Naive thymus-derived CD8-positive, alpha-beta T cell (primary cell): ENCODE data around the gene RARA. TPM values are rescaled to one million over a fixed set of nuclear protein-coding genes. Genes with fewer than 3 reads are reported as not detected.
"Not testable (repeated sequence)": the region's sequence is repeated elsewhere in the genome, so short reads cannot be mapped to it uniquely, and the experiment has no call there.

Experiments used
- ATAC-seq, 2 donors: fragments of 150-1000 bp; cut with Tn5 transposase in 1 of 2; sonication (Bioruptor Pico), chemical (Tn5 transposase) in 1 of 2; 1 replicate in 1 of 2; 2 replicates in 1 of 2; pipeline ENCODE4 v1.10.0; 2021; ENCODE audit warnings: mild to moderate bottlenecking in 2 of 2, moderate library complexity in 2 of 2
- POLR2A ChIA-PET: fragments of 350-600 bp; sonication (Branson Sonifier 250); formaldehyde crosslinking; loops from one replicate; lab custom pipeline; 2021; ENCODE audit warnings: antibody characterized with exemption; lab: Charles Lee
- DNase-seq, 10 donors: peaks; one replicate each; pipeline versions ENCODE4 v3.0.0 to v3.0.0-alpha.2; 2020 to 2022
- H3K27ac Mint-ChIP-seq, 10 donors: one replicate each; pipeline ENCODE4 v1.8.0; 2020 to 2022; ENCODE audit warnings: mild to moderate bottlenecking in 10 of 10, mixed read lengths in 10 of 10, moderate library complexity in 4 of 10, inconsistent platforms in 1 of 10
- H3K27me3 Mint-ChIP-seq, 5 donors: one replicate each; pipeline ENCODE4 v1.8.0; 2021 to 2022; ENCODE audit warnings: mixed read lengths in 5 of 5
- H3K36me3 Mint-ChIP-seq, 3 donors: one replicate each; pipeline ENCODE4 v1.8.0; 2020 to 2022; ENCODE audit warnings: mixed read lengths in 3 of 3, mild to moderate bottlenecking in 2 of 3, inconsistent platforms in 1 of 3
- H3K4me1 Mint-ChIP-seq, 4 donors: one replicate each; pipeline ENCODE4 v1.8.0; 2021 to 2022; ENCODE audit warnings: mixed read lengths in 4 of 4
- H3K4me3 Mint-ChIP-seq, 10 donors: one replicate each; pipeline ENCODE4 v1.8.0; 2020 to 2022; ENCODE audit warnings: mild to moderate bottlenecking in 10 of 10, mixed read lengths in 10 of 10, moderate library complexity in 6 of 10, inconsistent platforms in 1 of 10
- H3K9me3 Mint-ChIP-seq, 9 donors: one replicate each; pipeline ENCODE4 v1.8.0; 2020 to 2022; ENCODE audit warnings: mixed read lengths in 9 of 9, mild to moderate bottlenecking in 3 of 9, inconsistent platforms in 1 of 9, moderate library complexity in 1 of 9
- polyA plus RNA-seq, 3 donors: library from polyadenylated mRNA; unstranded; fragments of 300-500 nt; fragmentation: Illumina TruSeq; gene quantifications; one replicate each; pipeline ENCODE4 v1.2.3, GENCODE V29; 2021
- total RNA-seq, 8 experiments: library from RNA in 2 of 8; stranded (reverse) in 2 of 8; gene quantifications; one replicate each; pipeline ENCODE4 v1.2.3 and lab custom pipeline; 2021 to 2026

The RARA gene
- total and polyA plus RNA-seq, 5 experiments from 2014 or later = 7.2 to 39.9 (median 12.4) TPM

DNA sequence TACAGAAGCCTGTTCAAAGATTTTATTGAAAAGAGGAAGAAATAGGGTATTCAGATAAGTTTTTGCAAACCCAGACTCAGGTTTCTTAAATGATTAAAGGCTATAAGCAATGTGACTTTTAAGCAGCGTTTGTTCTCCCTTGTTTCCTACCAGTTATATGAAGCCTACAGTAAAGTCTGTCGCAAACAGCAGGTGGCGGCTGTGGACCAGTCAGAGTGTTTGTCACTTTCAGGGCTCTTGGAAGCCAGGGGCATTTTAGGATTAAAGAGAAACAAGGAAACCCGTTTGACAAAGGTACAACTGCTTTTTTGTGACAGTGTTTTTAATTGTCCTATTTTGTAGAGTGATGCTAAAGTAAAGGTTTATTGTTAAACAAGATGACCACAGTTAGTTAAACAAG lies 7.7 kb upstream of the RARA start:
- POLR2A ChIA-PET = interaction anchor here (0.7 to 28.1 kb wide), 3 partner anchors 25 to 125 kb away, joined by 3 to 458 read pairs (median 62); no protein-coding TSS in a partner anchor
- Mint-ChIP-seq H3K27ac (no peak overlapping the region), H3K36me3 (no peaks in the 10 kb centered on the region), H3K9me3 (no peaks in the 10 kb centered on the region), H3K4me1 (peaks cover 12 to 18% (median 16%) of the 10 kb centered on the region in 4 donors), H3K27me3 (no peaks in the 10 kb centered on the region), H3K4me3 (no peak overlapping the region)
- no peak for ATAC-seq
- DNase-seq = no peak

DNA sequence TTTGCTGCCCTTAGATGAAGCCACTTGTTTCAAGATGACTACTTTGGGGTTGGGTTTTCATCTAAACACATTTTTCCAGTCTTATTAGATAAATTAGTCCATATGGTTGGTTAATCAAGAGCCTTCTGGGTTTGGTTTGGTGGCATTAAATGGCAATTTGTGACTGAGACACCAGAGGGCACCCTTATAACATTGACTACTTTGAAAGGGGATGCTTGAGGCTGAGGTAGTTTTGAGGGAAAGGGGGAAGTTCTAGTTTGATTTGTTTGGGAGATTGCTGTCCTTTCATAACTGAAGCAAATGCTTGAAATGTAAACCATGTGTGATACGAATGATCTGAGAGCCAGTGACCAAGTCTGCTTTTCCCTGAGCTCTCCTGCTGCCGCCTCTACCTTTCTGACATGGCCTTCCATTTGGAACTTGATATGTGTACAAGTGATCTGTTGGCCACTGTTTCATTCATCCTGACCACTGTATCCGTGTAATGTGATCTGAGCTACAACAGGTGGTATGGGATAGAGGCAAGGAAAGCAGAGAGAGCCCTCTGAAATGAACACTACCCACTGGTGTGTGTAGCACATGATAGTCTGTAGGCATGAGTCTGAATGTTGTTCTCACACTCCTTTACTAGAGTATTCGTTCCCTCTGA lies 5.8 kb upstream of the RARA start:
- Mint-ChIP-seq H3K4me1 (peaks cover 14 to 18% (median 17%) of the 10 kb centered on the region in 4 donors), H3K27ac (peak overlapping the region in 6 of 10 donors; percentile 2 to 53 (median 12)), H3K36me3 (no peaks in the 10 kb centered on the region), H3K27me3 (no peaks in the 10 kb centered on the region), H3K4me3 (peak overlapping the region in 2 of 10 donors; percentile 2 to 19), H3K9me3 (no peaks in the 10 kb centered on the region)
- POLR2A ChIA-PET = interaction anchor here (0.5 to 28.1 kb wide), 7 partner anchors 12 to 349 kb away, joined by 3 to 458 read pairs (median 5); no protein-coding TSS in a partner anchor
- peak in 8 of 10 donors; percentile 46 to 78 (median 64) for DNase-seq
- peak; percentile 44 to 55 for ATAC-seq

DNA sequence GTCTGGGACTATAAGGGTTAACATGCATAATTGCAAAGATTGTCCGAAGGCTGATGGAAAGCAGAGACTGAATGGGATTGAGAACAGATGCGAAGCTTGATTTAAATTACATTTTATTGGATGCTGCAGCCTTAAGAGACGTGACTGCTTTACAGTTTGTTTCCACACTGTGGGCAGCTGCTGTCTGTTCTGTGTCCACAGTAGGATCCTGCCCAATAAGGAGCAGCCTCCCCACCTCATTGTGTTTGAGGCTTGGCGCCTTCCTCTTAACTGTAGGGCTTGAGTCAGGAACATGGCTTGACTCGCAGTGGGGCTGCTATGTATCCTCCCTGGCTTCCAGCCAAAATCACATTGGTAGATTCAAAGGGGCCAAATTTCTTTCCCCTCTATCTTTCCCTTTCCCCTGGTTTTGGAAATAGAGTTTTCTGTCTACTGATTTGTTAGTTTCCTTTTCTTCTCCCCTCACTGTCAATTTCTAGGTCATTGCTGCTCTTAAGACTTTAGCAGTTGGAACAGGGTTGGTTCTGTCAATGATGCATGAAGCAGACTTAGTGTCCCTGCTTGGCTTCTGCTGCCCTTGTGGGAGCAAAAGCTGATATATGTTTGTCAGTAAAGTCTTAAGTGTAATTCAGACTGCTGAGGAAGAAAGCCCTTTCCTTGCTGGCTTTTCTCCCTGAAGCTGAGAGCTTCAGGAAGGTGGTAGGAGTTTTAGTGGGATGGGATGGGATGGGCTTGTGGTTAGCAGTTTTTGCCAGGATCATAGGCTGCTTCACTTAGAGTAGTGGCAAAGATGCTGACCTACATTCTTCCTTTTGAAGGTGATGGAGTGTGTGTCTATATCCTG lies 5.0 kb upstream of the RARA start:
- ATAC-seq (peak in 1 of 2 donors; percentile 37), DNase-seq (no peak)
- POLR2A ChIA-PET = interaction anchor here (1.4 to 28.1 kb wide), 5 partner anchors 22 to 229 kb away, joined by 3 to 458 read pairs (median 8); no protein-coding TSS in a partner anchor
- Mint-ChIP-seq H3K27ac (peak overlapping the region in 5 of 10 donors; percentile 12 to 82 (median 31)), H3K27me3 (no peaks in the 10 kb centered on the region), H3K4me1 (peaks cover 14 to 18% (median 17%) of the 10 kb centered on the region in 4 donors), H3K4me3 (no peak overlapping the region), H3K36me3 (no peaks in the 10 kb centered on the region), H3K9me3 (no peaks in the 10 kb centered on the region)

DNA sequence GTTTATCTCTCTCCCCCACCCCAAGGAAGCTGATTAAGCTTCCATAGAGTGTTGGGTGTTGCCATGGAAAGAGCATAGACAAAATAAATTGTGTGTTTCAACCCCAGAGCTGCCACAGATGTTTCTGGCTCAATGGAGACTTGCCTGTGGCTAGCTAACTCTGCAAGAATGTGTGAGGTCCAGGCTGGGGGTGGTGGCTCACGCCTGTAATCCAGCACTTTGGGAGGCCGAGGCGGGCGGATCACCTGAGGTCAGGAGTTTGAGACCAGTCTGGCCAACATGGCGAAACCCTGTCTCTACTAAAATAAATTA lies 4.5 kb upstream of the RARA start:
- POLR2A ChIA-PET = interaction anchor here (0.7 to 28.1 kb wide), 5 partner anchors 22 to 97 kb away, joined by 3 to 458 read pairs (median 8); no protein-coding TSS in a partner anchor
- not testable (repeated sequence) for H3K27ac Mint-ChIP-seq, ATAC-seq, DNase-seq, H3K4me3 Mint-ChIP-seq, H3K27me3 Mint-ChIP-seq, H3K36me3 Mint-ChIP-seq, H3K9me3 Mint-ChIP-seq
- peaks cover 14 to 18% (median 17%) of the 10 kb centered on the region in 4 donors for H3K4me1 Mint-ChIP-seq

DNA sequence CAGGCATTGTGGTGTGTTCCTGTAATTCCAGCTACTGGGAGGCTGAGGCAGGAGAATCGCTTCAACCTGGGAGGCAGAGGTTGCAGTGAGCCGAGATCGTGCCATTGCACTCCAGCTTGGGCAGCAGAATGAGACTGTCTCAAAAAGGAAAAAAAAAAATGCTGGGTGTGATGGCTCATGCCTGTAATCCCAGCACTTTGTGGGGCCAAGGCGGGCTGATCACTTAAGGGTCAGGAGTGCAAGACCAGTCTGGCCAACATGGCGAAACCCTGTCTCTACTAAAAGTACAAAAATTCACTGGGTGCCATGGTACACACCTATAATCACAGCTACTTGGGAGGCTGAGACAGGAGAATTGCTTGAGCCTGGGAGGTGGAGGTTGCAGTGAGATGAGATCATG lies 4.1 kb upstream of the RARA start:
- H3K27ac Mint-ChIP-seq, H3K4me3 Mint-ChIP-seq, H3K9me3 Mint-ChIP-seq, H3K27me3 Mint-ChIP-seq, DNase-seq, H3K36me3 Mint-ChIP-seq, ATAC-seq: not testable (repeated sequence)
- POLR2A ChIA-PET = interaction anchor here (0.7 to 28.1 kb wide), 6 partner anchors 21 to 247 kb away, joined by 3 to 458 read pairs (median 35); no protein-coding TSS in a partner anchor
- peaks cover 14 to 18% (median 17%) of the 10 kb centered on the region in 4 donors for H3K4me1 Mint-ChIP-seq

DNA sequence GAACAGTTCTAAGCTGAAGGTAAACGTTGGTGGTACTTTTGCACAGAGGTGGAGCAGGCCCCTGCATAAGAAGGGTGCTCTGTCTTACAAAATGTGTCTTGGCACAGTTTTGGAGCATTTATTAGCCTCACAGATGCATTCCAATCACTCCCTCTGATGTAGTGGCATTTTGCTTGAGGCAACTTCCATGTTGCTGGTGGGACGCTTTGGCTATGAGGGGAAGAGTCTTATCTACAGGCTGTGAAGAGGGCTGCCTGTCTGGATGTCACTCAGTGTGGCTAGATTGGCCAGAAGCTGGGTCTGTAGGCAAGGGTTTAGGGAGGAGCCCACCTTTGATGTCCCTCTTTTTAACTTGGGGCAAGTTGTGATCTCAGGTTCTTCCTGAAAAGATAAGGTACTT lies 2.6 kb upstream of the RARA start:
- no peak for ATAC-seq
- Mint-ChIP-seq H3K27ac (peak overlapping the region in 1 of 10 donors; percentile 49), H3K36me3 (no peaks in the 10 kb centered on the region), H3K27me3 (no peaks in the 10 kb centered on the region), H3K4me3 (peak overlapping the region in 1 of 10 donors; percentile 57), H3K4me1 (peaks cover 14 to 22% (median 18%) of the 10 kb centered on the region in 4 donors), H3K9me3 (no peaks in the 10 kb centered on the region)
- DNase-seq = no peak
- POLR2A ChIA-PET = interaction anchor here (0.7 to 28.1 kb wide), 6 partner anchors 20 to 308 kb away, joined by 3 to 458 read pairs (median 33); no protein-coding TSS in a partner anchor

DNA sequence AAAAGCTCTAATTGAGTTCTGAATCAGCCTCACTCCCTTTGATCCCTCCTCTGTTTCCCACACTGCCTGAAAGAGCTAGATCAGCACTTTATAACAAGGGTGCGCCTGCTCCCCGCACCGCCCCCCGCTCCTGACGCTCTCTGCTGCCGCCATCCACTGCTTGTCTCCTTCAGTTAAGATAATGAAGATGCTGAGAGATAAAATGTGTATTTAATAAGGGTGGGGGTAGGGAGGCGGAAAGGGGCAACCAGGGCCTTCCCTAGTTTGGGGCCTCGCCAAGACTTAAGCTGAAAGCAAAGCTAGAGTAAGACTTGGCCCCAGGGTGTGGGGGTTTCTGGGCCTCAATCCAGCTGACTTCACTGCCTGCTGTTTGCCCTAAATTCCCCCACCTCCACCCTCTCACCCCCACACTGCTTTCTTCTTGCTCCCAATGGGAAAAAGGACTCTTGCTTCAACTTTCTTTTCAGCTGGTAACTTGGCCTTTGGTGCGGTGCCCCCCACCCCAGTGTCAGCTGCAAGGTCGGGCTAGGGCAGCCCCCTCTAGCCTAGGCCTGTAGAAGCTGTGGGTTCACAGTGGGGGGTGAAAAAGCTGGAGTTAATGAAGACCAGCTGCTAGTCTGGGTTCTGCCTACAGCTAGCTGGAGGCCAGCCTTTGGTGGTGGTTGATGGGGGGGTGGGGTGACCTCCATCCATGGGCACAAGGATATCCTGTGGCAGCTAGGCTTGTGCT lies 1.8 kb upstream of the RARA start:
- no peak overlapping the region for H3K4me3 Mint-ChIP-seq
- no peaks in the 10 kb centered on the region for H3K9me3 Mint-ChIP-seq
- POLR2A ChIA-PET = interaction anchor here (0.7 to 28.1 kb wide), 9 partner anchors 19 to 307 kb away, joined by 3 to 458 read pairs (median 4); partner anchors contain the start of gene CDC6
- H3K36me3 Mint-ChIP-seq = no peaks in the 10 kb centered on the region
- peak; percentile 8 to 37 for ATAC-seq
- peak in 1 of 10 donors; percentile 14 for DNase-seq
- H3K27me3 Mint-ChIP-seq = no peaks in the 10 kb centered on the region
- no peak overlapping the region for H3K27ac Mint-ChIP-seq
- peaks cover 14 to 27% (median 18%) of the 10 kb centered on the region in 4 donors for H3K4me1 Mint-ChIP-seq

DNA sequence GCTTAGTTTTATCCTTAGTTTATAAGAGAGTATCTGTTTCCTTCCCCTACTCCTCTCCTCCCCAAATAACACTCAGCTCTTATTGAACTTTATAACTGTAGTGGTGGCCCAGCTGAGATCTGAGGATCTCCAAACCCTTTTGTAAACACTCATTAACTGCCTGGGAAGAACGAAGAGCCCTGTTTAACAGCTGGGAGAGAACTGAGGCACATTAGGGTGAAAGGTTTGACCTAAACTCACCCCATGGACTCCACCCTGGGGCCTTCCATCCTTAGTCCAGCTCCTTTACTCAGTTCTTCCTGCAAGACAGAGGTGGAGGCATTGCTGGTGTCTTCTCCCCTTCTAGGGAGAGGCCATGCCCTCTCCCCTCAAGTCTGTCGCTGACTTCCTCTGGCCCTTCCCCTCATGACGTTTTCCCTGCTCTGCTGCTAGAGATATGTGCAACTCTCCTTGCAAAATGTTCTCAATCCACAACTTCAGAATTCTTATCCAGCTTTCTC lies 1.2 kb upstream of the RARA start:
- no peak for ATAC-seq
- POLR2A ChIA-PET = interaction anchor here (0.7 to 28.1 kb wide), 7 partner anchors 18 to 47 kb away, joined by 3 to 458 read pairs (median 4); partner anchors contain the start of gene CDC6
- Mint-ChIP-seq H3K4me1 (peaks cover 14 to 30% (median 18%) of the 10 kb centered on the region in 4 donors), H3K4me3 (no peak overlapping the region), H3K27me3 (no peaks in the 10 kb centered on the region), H3K9me3 (no peaks in the 10 kb centered on the region), H3K27ac (no peak overlapping the region), H3K36me3 (no peaks in the 10 kb centered on the region)
- no peak for DNase-seq

DNA sequence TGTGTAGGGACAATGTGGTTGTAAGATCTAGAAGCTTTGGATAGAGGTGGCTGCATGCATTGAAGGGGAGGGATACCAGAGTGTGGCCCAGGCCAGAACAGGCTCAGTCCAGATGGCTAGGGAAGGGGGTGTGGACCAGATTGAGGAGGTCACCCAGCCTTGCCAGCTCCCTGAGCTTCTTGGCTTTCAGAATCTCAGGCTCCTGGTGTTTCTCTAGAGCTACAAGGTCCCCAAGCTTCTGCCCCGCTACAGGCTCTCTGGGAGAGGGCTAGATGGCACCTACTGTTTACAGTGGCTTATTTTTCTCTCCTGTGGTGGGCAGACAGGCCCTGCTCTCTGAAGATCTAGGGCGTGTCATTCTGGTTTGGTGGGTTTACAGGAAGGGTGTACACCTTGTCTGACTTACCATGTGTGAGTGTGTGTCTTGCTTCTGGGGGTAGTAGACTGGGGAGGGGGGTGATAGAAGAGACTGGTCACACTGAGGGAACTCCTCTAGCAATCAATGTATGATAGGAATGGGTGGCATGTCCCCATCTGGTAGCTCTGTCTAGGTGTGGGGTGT lies 1.1 kb downstream of the RARA start:
- no peak overlapping the region for H3K4me3 Mint-ChIP-seq
- no peaks in the 10 kb centered on the region for H3K9me3 Mint-ChIP-seq
- H3K27me3 Mint-ChIP-seq = no peaks in the 10 kb centered on the region
- H3K27ac Mint-ChIP-seq = peak overlapping the region in 4 of 10 donors; percentile 12 to 91 (median 76)
- POLR2A ChIA-PET = interaction anchor here (0.5 to 28.1 kb wide), 9 partner anchors 15 to 1338 kb away, joined by 3 to 458 read pairs (median 4); no protein-coding TSS in a partner anchor
- ATAC-seq (peak; percentile 28 to 48), DNase-seq (peak in 1 of 10 donors; percentile 28)
- peaks cover 0 to 34% (median 10%) of the 10 kb centered on the region in 4 donors for H3K4me1 Mint-ChIP-seq
- no peaks in the 10 kb centered on the region for H3K36me3 Mint-ChIP-seq

DNA sequence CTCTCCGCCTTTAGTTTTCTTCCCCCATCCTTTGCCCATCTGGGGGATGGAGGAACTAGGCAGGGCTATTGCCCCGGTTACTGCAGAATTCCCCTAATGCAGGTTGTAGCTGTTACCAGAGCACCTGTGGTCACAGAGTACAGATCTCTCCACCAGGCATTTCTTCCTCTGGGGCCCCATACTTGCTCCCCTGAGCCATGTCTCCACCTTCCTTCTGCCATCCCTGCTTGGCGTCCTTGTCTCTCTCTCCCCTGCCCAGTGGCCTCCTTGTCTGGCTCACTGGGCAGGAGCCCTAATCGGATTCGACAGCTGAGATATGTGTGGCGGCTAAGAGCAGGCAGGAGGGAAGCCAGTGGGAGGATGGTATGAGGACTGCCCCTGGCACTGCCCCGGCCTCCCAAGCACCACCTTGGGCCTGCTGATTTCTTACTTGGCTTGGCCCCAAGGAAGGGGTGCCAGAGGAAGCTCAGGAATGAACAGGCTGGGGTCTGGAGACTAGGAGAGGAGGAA lies 2.0 kb downstream of the RARA start:
- H3K27ac Mint-ChIP-seq = peak overlapping the region in 5 of 10 donors; percentile 22 to 91 (median 59)
- ATAC-seq (no peak), DNase-seq (peak in 1 of 10 donors; percentile 16)
- POLR2A ChIA-PET = interaction anchor here (0.6 to 28.1 kb wide), 8 partner anchors 15 to 231 kb away, joined by 3 to 458 read pairs (median 7); partner anchors contain the start of gene CDC6
- H3K27me3 Mint-ChIP-seq = no peaks in the 10 kb centered on the region
- no peaks in the 10 kb centered on the region for H3K9me3 Mint-ChIP-seq
- H3K4me1 Mint-ChIP-seq = peaks cover 0 to 37% (median 17%) of the 10 kb centered on the region in 4 donors
- no peaks in the 10 kb centered on the region for H3K36me3 Mint-ChIP-seq
- peak overlapping the region in 4 of 10 donors; percentile 24 to 78 (median 54) for H3K4me3 Mint-ChIP-seq

DNA sequence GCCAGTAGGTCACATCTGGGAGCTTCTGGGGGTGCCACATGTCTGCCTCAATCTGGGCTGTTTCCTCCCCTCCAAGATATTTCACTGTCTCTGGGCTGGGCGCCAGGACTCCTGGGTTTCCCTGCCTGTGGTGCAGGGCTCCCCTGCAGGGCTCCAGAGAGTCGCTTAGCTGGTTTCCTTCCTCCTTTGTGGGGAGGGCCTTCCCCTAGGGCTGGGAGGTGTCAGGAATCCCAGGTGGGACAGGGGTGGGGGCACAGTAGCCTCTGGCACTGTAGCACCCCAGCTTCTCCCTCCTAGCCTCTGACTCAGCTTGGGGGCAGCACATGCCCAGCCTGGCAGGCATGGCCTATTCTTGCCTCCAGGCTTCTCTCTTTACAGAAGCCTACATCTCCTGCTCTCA lies 2.6 kb downstream of the RARA start:
- H3K9me3 Mint-ChIP-seq = no peaks in the 10 kb centered on the region
- H3K27ac Mint-ChIP-seq = peak overlapping the region in 8 of 10 donors; percentile 22 to 83 (median 69)
- peak in 1 of 10 donors; percentile 34 for DNase-seq
- H3K4me1 Mint-ChIP-seq = peaks cover 0 to 38% (median 23%) of the 10 kb centered on the region in 4 donors
- no peaks in the 10 kb centered on the region for H3K36me3 Mint-ChIP-seq
- H3K27me3 Mint-ChIP-seq = no peaks in the 10 kb centered on the region
- no peak for ATAC-seq
- POLR2A ChIA-PET = interaction anchor here (0.6 to 28.1 kb wide), 7 partner anchors 15 to 230 kb away, joined by 3 to 458 read pairs (median 7); no protein-coding TSS in a partner anchor
- H3K4me3 Mint-ChIP-seq = peak overlapping the region in 6 of 10 donors; percentile 42 to 78 (median 52)
